Ishikawa (cell line): ENCODE data around the gene NTN5.

Experiments
- CEBPB ChIP-seq: IDR thresholded peaks from 2 replicates; pipeline ENCODE4 v1.6.1; 2012
- EP300 ChIP-seq: IDR thresholded peaks from 2 replicates; pipeline ENCODE4 v1.6.1; 2012; ENCODE audit warnings: borderline replicate concordance
- NFIC ChIP-seq: IDR thresholded peaks from 2 replicates; pipeline ENCODE4 v1.6.1; 2012
- RAD21 ChIP-seq: IDR thresholded peaks from 2 replicates; pipeline ENCODE4 v1.6.1; 2012; ENCODE audit warnings: low read depth
- REST ChIP-seq: IDR thresholded peaks from 2 replicates; pipeline ENCODE4 v1.6.1; 2012; ENCODE audit warnings: low read depth, mild to moderate bottlenecking
- TAF1 ChIP-seq: IDR thresholded peaks from 2 replicates; pipeline ENCODE4 v1.6.1; 2012; ENCODE audit warnings: low read depth, mild to moderate bottlenecking
- YY1 ChIP-seq: IDR thresholded peaks from 2 replicates; pipeline ENCODE4 v1.6.1; 2012; ENCODE audit warnings: low read depth
- ZBTB7A ChIP-seq: IDR thresholded peaks from 2 replicates; pipeline ENCODE4 v1.6.1; 2012; ENCODE audit warnings: low read depth

GRCh38 chr19:48616041-48616436, 56.8 kb downstream of the NTN5 start:
- no peak for TF ChIP-seq YY1
- TF ChIP-seq REST = no peak
- TF ChIP-seq ZBTB7A = no peak
- TF ChIP-seq EP300 = no peak
- no peak for TF ChIP-seq NFIC
- no peak for TF ChIP-seq CEBPB
- TF ChIP-seq TAF1 = no peak
- TF ChIP-seq RAD21 = no peak
